ENCODE measurements around the gene CHD9NB. TPM values are rescaled to one million over a fixed set of nuclear protein-coding genes. Genes with fewer than 3 reads are reported as not detected.

CHD9NB gene
- total RNA-seq, 4 donors from 2014 or later: 4.6 to 15.4 (median 10.0) TPM

DNA sequence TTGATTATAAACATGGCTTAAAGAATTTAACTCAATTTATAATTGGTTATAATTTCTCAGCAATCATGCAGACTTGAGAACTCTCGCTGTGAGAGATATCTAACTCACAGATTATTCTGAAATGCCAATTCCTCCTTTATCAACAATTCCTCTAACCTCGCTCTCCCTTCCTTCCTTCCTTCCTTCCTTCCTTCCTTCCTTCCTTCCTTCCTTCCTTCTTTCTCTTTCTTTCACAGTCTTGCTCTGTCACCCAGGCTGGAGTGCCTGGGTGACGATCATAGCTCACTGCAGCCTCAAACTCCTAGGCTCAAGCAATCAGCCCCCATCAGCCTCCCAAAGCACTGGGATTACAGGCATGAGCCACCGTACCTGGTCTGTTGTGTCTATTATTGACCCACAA, 44.5 kb upstream of the CHD9NB start:
- WGBS, 2 donors: 87% methylated on average over 4 of the region's 4 CpGs
- intact Hi-C loops (cut with DNase I; ENCODE audit: low total_unique reads): no loop called here

DNA sequence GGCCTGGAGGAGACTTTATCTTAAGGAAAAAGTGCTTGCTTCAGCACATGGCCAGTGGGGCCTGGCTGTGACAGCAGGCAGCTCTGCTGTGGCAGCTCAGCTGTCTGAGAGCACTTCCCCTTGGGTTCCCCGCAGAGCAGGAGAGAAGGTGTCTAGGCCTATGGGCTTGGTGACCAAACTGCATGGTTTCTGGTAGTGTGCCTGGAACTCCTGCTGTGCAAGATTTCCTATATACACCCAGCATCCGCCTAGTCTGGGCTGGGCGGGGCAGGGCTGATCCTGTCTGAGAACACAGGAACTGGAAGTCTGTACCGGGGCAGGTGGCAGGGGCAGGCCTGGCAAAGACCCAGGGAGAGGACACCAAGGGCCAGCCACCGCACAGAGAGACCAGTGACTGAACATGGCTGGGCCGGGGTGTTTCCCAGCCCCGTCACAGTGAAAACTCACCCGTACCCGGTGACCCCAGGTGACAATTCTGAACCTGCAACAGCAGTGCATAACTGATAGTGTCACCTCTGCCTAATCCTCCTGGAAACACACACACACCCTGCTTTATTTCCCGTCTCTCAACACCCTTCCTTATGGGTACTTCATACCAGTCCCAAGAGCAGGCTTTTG, 41.4 kb upstream of the CHD9NB start:
- DNase-seq (ENCODE audit: low spot score in 2 of 2): peak; percentile 68 to 92
- TF ChIP-seq, protein P1, sequence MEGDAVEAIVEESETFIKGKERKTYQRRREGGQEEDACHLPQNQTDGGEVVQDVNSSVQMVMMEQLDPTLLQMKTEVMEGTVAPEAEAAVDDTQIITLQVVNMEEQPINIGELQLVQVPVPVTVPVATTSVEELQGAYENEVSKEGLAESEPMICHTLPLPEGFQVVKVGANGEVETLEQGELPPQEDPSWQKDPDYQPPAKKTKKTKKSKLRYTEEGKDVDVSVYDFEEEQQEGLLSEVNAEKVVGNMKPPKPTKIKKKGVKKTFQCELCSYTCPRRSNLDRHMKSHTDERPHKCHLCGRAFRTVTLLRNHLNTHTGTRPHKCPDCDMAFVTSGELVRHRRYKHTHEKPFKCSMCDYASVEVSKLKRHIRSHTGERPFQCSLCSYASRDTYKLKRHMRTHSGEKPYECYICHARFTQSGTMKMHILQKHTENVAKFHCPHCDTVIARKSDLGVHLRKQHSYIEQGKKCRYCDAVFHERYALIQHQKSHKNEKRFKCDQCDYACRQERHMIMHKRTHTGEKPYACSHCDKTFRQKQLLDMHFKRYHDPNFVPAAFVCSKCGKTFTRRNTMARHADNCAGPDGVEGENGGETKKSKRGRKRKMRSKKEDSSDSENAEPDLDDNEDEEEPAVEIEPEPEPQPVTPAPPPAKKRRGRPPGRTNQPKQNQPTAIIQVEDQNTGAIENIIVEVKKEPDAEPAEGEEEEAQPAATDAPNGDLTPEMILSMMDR (IDR thresholded peaks at IDR 0.05): no peak
- TF ChIP-seq POLR2A (IDR thresholded peaks at IDR 0.05): no peak
- 43 to 54% methylated on average over 9 to 10 of the region's 10 CpGs for WGBS, 2 donors

More for the DNA sequence above, 44.5 kb upstream of the CHD9NB start:
- no peak for DNase-seq (ENCODE audit: low spot score in 2 of 2)
- TF ChIP-seq POLR2A (IDR thresholded peaks at IDR 0.05): no peak
- TF ChIP-seq, protein P1 (IDR thresholded peaks at IDR 0.05): no peak
- H3K4me3 ChIP-seq (ENCODE audit: low read depth, poor library complexity, severe bottlenecking): no peak overlapping the region

DNA sequence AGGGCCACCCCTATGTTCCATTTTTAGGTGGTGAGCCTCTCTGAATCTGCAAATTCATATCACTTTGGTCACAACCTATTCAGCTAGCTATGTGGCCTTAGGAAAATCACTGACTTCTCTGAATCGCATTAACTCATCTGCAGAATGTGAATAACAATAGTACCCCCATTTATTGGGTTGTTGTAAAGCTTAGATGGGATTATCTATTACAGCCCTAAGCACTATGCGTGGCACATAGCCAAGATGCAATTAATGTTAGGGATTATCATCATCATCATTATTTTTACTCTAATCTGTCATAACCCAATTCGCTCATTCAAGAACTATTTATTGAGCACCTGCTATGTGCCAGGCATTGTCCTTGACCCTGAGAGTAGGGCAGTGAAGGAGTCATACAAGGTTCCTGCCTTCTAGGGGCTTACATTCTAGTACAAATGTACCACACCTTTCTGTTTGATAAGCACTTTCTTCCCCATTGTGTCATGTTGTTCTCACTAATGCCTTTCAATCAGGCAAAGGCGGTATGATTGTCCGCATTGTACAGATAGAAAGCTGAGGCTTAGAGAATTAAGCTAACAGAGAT, 40.6 kb upstream of the CHD9NB start:
- H3K4me3 ChIP-seq (ENCODE audit: low read depth, poor library complexity, severe bottlenecking): no peak overlapping the region
- 82 to 88% methylated on average over 5 of the region's 5 CpGs for whole genome bisulfite sequencing, 2 donors
- no peak for DNase-seq (ENCODE audit: low spot score in 2 of 2)
- intact Hi-C loops (cut with DNase I; ENCODE audit: low total_unique reads): no loop called here
- TF ChIP-seq, protein P1 (IDR thresholded peaks at IDR 0.05): no peak
- no peak for TF ChIP-seq POLR2A (IDR thresholded peaks at IDR 0.05)

More for the DNA sequence above, 41.4 kb upstream of the CHD9NB start:
- H3K4me3 ChIP-seq (ENCODE audit: low read depth, poor library complexity, severe bottlenecking): no peak overlapping the region
- intact Hi-C loops (cut with DNase I; ENCODE audit: low total_unique reads): no loop called here

DNA sequence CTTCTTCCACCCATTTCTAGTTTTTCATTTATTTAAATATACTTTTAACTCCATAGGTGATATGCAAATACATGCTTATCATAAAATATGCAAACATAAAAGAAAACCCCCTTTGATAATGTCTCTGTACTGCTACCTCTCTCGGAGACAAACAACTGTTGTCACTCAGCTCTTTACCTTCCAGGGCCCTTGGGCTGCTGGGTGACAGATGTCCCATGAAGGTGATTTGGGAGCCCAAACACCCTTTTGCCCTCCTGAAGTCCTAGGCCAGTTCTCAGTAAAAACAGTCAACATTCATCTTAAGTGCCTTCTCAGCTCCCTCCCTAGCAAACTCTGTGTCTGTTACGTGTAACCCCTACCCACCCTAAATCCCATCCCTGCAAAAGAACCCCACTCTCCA, 39.6 kb upstream of the CHD9NB start:
- TF ChIP-seq POLR2A (IDR thresholded peaks at IDR 0.05): no peak
- TF ChIP-seq, protein P1 (IDR thresholded peaks at IDR 0.05): no peak
- no peak overlapping the region for H3K4me3 ChIP-seq (ENCODE audit: low read depth, poor library complexity, severe bottlenecking)
- intact Hi-C loops (cut with DNase I; ENCODE audit: low total_unique reads): no loop called here
- 57 to 68% methylated on average over 2 of the region's 2 CpGs for WGBS, 2 donors
- DNase-seq (ENCODE audit: low spot score in 2 of 2): no peak

DNA sequence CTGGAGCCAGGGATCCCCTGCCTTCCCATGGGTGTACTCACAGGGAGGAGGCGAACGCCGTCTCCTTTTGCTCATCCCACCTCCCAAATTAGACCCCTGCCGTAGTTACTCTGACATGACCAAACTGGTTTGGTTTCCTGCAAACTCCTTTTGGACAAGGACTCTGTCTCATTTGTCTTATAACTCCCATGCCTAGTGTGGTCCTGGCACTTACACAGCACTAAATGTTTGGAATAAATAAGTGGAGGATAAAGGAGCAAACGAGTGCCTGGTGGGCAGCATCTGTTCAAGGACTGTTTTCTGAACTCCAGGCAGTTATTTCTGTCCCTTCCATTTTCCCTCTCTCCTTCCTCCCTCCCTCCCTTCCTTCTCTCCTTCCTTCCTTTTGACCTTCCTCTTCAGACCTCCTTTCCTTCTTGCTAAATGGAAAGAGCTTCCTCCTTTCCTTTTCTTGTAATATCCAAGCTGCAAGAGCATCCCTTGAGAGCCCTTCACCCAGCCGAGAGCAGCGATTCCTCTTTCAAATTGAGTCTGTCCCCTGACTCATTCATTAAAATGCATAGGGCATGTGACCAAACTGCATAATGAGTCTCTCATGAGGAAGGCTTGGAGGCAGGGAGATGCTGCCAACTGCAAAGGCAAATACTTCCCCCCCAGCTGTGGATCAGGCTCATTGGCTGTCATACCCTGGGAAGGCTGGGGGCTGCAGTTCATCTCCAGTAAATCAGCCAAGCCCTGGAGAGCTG, 38.9 kb upstream of the CHD9NB start:
- H3K4me3 ChIP-seq (ENCODE audit: low read depth, poor library complexity, severe bottlenecking): no peak overlapping the region
- 1 to 8% methylated on average over 7 of the region's 7 CpGs for WGBS, 2 donors
- DNase-seq (ENCODE audit: low spot score in 2 of 2): peak; percentile 83 to 90
- TF ChIP-seq, protein P1 (IDR thresholded peaks at IDR 0.05): no peak
- no peak for TF ChIP-seq POLR2A (IDR thresholded peaks at IDR 0.05)
- intact Hi-C loops (cut with DNase I; ENCODE audit: low total_unique reads): no loop called here

Measured in lower leg skin (tissue), 4 donors.